Astrocyte of the spinal cord (primary cell): ENCODE data around the gene YWHAE.
A peak's percentile ranks its signal among the peaks of the same experiment; 100 is the strongest.
"Not testable (repeated sequence)": the region's sequence is repeated elsewhere in the genome, so short reads cannot be mapped to it uniquely, and the experiment has no call there.

ENCODE experiments used
- DNase-seq: peaks from one replicate; pipeline ENCODE4 v3.0.0; 2011; ENCODE audit warnings: low read depth, low spot score
- H3K4me3 ChIP-seq: 2 replicates; pipeline ENCODE4 v1.5.1; 2011; ENCODE audit warnings: low read depth, mild to moderate bottlenecking, low read length, moderate library complexity
- in situ Hi-C: cut with HindIII; loops from 2 replicates; pipeline ENCODE4 v1.10.0; 2017; ENCODE audit warnings: low sequenced_read_pairs
- TF ChIP-seq, protein P1 (sequence below): IDR thresholded peaks from 2 replicates; pipeline ENCODE4 v1.5.1; 2012; ENCODE audit warnings: low read depth, mild to moderate bottlenecking, low read length, inconsistent platforms

The YWHAE gene

DNA sequence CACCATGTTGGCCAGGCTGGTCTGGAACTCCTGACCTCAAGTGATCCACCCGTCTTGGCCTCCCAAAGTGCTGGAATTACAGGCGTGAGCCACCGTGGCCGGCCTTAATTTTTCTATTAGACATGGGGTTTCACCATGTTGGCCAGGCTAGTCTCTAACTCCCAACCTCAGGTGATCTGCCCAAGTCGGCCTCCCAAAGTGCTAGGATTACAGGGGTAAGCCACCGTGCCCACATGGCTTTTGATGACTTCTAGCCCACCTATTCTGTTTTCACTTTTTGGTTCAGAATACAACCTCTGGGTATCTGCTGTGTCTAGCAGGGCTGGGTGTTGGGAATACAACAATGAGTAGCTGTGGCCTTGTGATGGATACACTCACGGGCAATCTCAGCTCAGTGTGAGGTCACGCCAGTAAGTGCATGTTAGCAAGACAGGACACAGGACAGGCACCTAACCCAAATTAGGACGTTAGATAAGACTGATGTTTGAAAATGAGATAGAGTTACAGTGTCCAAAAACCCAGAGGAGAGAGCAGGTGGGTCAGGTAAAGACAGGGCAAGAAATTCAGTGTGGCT, 14.1 kb upstream of the YWHAE start:
- H3K4me3 ChIP-seq, result no peak overlapping the region
- no peak for DNase-seq
- TF ChIP-seq, protein P1, sequence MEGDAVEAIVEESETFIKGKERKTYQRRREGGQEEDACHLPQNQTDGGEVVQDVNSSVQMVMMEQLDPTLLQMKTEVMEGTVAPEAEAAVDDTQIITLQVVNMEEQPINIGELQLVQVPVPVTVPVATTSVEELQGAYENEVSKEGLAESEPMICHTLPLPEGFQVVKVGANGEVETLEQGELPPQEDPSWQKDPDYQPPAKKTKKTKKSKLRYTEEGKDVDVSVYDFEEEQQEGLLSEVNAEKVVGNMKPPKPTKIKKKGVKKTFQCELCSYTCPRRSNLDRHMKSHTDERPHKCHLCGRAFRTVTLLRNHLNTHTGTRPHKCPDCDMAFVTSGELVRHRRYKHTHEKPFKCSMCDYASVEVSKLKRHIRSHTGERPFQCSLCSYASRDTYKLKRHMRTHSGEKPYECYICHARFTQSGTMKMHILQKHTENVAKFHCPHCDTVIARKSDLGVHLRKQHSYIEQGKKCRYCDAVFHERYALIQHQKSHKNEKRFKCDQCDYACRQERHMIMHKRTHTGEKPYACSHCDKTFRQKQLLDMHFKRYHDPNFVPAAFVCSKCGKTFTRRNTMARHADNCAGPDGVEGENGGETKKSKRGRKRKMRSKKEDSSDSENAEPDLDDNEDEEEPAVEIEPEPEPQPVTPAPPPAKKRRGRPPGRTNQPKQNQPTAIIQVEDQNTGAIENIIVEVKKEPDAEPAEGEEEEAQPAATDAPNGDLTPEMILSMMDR, result no peak
- in situ Hi-C loops, result no loop called here

DNA sequence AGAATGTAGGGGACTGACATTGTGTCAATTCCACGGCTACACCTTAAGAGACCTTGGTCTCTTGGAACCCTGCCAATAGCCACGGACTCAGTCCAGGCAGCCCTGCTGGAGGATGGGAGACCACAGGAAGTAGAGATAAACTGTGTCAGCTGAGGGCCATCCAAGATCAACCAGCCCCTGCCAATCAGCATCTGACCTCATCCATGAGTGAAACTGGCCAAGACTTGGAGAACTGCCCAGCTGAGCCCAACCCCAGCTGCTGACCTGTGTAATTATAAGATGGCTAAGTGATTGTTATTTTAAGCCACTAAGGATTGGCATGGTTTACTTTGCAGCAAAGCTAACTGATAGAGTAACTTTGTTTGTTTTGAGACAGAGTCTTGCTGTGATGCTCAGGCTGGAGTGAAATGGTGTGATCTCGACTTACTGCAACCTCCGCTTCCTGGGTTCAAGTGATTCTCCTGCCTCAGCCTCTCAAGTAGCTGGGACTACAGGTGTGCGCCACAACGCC, 13.3 kb upstream of the YWHAE start:
- TF ChIP-seq, protein P1, result no peak
- in situ Hi-C loops, result no loop called here
- DNase-seq, result peak; percentile 82
- H3K4me3 ChIP-seq, result no peak overlapping the region

DNA sequence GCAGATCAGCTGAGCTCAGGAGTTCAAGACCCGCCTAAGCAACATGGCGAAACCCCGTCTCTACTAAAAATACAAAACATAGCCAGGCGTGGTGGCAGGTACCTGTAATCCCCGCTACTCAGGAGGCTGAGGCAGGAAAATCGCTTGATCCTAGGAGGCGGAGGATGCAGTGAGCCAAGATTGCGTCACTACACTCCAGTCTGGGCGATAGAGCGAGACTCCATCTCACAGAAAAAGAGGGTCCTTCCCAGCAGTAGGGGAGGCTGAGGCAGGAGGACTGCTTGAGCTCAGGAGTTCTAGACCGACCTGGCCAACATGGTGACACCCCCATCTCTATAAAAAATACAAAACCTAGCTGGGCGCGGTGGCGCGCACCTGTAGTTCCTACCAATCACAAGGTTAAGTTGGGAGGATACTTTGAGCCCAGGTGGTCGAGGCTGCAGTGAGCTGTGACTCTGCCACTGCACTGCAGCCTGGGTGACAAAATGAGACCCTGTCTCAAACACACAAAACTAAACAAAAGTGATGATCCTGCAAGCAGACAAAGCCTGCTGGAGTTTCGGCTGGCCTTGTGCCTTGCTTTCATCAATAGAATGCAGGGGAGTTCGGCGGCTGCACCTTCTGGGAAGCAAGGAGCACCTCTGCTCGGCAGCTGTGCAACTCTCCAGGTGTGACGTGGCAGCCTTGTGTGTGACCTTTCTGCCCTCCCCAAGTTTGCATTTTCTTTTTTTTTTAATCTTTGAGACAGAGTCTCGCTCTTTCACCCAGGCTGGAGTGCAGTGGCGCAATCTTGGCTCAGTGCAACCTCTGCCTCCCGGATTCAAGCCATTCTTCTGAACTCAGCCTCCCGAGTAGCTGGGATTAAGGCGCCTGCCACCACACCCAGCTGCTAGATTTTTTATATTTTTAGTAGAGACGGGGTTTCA, 12.4 kb upstream of the YWHAE start:
- TF ChIP-seq, protein P1, result no peak
- no peak for DNase-seq
- in situ Hi-C loops, result no loop called here
- no peak overlapping the region for H3K4me3 ChIP-seq

DNA sequence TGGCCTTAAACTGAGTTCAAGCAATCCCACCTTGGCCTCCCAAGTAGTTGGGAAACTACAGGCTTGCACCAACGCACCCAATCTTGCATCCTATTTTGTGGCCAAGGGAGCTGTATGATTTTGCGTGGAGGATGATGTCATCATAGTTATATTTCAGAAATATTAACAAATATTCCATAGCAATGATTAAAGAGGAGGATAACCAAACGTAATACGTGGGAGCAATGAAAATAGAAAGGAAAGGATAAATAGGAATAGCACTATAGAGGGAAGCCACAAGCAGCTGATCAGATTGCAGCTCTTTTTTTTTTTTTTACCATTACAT, 2.2 kb upstream of the YWHAE start:
- TF ChIP-seq, protein P1, result no peak
- no peak for DNase-seq
- H3K4me3 ChIP-seq, result no peak overlapping the region
- in situ Hi-C loops, result no loop called here

DNA sequence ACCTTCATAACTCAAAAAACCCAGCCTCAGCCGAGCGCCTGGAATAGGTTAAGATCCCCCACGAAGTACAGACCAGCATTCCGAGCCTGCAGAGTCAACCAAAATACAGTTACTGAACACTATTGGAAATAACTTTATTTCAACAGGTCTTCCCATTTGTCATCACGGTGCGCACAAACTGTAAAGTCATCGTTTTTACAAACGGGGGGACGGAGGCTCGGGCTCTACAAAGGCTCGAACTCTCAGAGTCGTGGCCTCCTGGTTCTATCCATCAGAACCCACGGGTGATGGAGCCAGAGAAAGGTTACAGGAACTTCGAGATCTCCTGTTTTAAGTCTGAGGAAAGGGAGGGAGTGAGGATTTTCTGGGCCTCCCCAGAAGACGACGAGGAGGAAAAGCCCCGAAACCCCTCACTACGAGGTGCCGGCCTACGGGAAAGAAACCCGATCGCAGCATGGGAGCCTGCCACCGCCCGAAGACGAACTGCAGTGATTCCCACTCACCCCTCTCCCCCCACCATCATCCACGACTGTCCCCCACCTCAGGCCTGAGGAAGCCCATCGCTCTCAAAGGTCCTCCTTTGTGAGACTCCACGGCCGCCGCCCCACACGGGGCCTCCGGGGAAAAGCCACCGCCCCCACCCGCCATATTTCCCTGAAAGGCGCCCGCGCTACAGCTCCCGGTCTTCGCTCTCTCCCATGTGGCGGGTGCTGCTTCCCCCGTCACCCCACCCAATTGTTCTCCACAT, 917 bp downstream of the YWHAE start:
- TF ChIP-seq, protein P1, result no peak
- peak overlapping the region; percentile 99 for H3K4me3 ChIP-seq
- in situ Hi-C loops, result no loop called here
- DNase-seq, result peak; percentile 29

DNA sequence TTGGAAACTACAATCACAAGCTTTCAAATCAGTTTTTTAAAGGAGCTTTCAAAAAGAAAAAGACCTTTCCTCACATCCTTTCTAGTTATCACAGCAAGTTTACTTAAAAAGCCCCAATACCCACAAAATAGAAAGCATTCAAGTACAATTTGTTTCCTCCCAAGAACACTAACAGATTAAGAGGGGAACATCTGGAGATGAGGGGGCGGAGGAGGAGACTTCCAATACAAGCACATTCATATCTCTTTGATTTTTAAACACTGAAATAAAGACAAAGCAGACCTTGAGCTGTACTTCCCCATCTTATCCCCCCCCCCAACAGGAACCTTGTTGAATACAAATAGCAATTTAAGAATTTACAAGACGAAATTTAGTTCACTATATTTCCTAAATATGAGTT, 2.0 kb downstream of the YWHAE start:
- peak overlapping the region; percentile 99 for H3K4me3 ChIP-seq
- TF ChIP-seq, protein P1, result no peak
- in situ Hi-C loops, result no loop called here
- no peak for DNase-seq

DNA sequence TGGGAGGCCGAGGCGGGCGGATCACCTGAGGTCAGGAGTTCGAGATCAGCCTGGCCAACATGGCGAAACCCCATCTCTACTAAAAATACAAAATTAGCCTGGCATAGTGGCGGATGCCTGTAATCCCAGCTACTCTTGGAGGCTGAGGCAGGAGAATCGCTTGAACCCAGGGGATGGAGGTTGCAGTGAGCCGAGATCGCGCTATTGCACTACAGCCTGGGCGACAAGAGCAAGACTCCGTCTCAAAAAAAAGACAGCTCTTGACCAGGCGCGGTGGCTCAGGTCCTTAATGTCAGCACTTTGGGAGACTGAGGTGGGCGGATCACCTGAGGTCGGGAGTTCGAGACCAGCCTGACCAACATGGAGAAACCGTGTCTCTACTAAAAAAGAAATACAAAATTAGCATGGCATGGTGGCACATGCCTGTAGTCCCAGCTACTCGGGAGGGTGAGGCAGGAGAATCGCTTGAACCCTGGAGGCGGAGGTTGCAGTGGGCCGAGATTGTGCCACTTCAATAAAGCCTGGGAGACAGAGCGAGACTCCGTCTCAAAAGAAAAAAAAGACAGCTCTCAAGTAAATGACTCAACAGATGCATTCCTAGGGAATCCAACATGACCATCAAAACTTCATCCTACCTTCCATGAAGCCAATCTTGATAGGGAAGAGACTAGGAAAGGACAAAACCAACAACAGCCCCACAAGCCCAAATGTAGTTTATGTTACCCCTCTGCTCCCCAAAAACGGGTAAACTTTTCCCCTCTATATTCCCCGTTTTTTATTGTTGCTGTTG, 4.0 kb downstream of the YWHAE start:
- H3K4me3 ChIP-seq, in situ Hi-C loops, DNase-seq: not testable (repeated sequence)
